ENCODE results near the gene FAM153A.
"Not testable (repeated sequence)": the region's sequence is repeated elsewhere in the genome, so short reads cannot be mapped to it uniquely, and the experiment has no call there.

The FAM153A gene

GRCh38 chr5:177782792-177783633 is at the start of gene FAM153A:
FAM153A (minus strand) TSS chr5:177782899.
- not testable (repeated sequence) for DNase-seq

- DNase-seq = not testable (repeated sequence)
These were observed 49.6 kb upstream of the FAM153A start for GRCh38 chr5:177832287-177832686.

DNA sequence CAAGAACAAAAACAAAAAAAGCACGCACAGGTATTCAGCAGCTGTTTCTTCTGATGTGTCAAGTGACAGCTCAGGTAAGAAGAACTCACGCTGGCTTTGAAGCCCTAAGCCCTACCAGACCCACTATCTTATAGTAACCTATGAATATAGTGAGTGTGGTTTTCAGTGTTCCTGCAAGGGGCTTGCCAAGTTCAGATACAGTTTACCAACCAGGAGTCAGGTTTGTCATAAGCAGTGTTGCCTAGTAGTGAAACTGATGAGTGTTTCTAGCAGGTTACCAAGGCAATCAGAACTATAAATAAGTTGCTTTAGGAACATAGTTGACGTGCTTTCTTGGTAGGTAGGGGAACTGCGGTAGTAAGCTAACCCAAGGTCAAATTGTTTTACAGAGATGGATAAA is 43.4 kb upstream of the FAM153A start:
- DNase-seq = not testable (repeated sequence)

DNA sequence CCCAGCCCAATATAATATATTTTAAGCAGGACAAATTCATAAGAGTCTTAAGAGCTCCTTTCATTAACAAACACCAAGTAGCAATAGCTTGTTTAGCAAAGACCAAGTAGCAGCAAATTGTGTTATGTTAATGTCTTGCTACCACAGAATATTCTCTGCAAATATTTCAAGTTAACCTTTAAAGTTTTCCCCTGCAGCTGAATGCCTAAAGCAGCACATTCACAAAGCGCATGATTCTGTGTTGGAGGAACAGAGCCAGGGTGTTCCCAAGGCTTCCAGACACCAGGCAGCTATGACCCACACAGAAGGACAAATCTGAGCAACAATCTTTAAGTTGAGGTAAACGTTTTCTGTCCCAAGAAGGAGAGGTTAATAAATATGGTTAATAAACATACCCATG is 42.1 kb upstream of the FAM153A start:
- DNase-seq = not testable (repeated sequence)

DNA sequence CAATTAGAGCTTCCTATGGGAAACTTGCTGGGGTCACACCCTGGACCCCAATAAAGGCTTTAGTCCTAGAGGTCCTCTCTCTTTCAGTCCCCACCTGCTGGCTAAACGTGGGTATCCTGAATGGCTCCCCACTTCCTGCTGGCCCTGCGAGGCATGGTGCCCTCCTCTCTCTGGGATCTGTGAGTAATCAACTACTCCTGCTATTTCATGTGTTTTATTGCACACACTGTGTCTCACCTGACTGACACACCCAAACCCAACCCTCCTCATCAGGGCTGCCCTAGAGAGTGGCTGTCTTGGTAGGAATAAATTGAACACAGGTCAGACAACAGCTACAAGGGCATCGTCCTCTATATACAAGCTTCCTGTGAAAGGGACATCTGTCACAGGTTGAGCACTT is 39.8 kb upstream of the FAM153A start:
- DNase-seq = not testable (repeated sequence)

GRCh38 chr5:177819664-177820063 is 37.0 kb upstream of the FAM153A start:
- not testable (repeated sequence) for DNase-seq

DNA sequence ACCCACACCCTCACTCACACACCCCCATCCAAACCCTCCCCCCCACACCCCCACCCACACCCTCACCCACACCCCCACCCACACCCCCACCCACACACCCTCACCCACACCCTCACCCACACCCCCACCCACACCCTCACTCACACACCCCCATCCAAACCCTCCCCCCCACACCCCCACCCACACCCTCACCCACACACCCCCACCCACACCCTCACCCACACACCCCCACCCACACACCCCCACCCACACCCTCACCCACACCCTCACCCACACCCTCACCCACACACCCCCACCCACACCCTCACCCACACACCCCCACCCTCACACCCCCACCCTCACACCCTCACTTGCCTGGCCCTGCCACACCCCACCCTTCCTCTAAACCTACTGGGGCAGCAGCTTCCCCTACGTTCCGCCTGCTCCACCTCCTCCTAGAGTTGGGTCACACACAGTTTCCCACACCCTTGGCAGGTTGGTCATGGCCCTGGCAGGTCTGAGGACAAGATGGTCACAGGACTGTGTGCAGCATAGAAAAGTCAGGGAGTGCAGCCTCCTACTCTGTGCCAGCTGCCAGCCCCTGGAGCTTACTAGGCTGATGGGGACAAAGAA is 30.2 kb upstream of the FAM153A start:
- DNase-seq = not testable (repeated sequence)

DNA sequence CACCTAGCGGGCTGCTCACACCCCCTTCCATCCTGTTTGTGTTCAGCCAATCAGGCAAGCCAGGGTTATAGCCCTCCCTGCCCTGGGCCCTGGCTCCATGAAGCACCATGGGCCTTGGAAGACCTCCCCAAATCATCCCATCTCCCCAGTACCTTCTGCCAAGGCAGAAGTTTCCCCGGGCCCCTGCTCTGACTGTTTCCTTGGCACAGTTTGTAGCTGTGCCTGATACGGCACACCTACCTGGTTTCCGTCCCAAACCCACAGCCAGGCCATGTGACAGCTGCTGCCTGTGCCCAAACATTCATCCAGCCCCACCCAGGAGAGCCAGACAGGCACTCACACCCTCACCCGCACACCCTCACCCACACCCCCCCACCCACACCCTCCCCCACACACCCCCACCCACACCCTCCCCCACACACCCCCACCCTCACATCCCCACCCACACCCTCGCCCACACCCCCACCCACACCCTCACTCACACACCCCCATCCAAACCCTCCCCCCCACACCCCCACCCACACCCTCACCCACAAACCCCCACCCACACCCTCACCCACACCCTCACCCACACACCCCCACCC is 29.6 kb upstream of the FAM153A start:
- DNase-seq = not testable (repeated sequence)

DNA sequence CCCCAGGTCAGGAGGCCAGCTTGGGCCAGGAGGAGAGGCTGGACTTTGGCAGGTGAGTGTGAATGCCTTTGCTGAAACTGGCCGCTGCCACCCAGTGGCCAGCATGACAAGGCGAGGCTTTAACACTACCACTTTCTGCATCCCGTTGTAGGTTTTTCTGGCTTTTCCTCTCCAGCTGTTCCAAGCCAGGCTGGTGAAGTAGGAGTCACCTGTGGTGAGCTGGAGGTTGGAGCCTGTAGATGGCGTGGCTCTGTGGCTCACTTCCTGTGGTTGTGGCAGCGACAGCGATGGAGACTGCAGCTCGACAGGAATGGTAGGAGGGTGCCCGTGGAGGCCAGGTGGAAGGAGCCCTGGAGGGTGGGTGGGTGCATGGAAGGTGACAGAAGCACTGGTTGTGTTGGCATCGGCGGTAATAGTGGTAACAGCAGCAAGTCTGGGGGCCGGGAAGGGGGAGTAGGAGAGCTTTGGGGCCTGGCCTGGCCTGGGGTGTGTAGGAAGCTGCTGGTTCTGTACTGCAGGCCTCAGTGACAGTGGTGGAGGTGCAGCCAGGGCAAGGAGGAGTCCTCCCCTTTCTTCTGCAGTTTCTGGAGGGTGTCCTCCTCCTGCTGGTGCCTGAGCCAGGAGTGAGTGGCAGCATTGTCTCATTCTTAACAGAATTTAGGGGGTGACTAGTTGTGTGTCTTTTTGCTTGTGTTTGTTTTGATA is 26.7 kb upstream of the FAM153A start:
- not testable (repeated sequence) for DNase-seq

- not testable (repeated sequence) for DNase-seq
These were observed 25.7 kb upstream of the FAM153A start for GRCh38 chr5:177808420-177808819.

DNA sequence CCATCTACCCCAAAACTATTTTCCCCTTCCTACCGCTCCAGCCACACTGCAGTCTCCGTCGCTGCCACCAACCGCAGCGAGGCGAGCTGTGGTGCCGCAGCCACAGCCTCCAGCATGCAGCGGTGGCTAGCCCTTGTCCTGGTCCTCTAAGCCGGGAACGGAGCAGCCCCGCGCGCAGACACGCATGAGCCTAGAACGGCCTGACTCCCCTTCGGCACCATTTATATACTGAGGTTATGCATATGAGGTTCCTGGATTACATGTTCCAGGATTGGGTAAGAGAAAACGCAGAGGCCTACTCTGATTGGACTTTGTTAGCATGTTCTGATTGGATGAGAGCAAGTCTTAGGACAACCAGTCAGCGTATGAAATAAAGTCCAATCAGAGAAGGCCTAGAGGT is 24.6 kb upstream of the FAM153A start:
- not testable (repeated sequence) for DNase-seq

GRCh38 chr5:177801427-177801826 is 18.7 kb upstream of the FAM153A start:
- DNase-seq = not testable (repeated sequence)

- DNase-seq = not testable (repeated sequence)
These were observed 15.6 kb upstream of the FAM153A start for GRCh38 chr5:177798237-177798840.

DNA sequence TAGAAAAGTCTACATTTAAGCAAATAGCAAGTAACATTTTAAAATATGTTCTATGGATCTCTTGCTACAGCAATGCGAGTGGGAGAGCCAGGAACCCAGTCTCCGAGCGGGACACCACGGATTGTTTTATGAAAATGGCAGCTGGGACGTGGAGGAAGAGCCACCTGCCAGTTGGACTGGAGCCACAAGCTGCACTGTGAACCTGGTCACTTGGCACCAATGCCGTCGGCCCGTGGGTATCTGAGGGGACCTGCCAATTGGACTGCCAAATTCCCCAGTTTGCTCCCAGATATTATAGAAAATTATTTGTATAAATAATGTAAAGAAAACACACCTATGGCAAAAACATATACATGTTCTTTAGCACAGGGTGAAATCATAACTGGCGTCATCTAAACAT is 10.6 kb upstream of the FAM153A start:
- DNase-seq = not testable (repeated sequence)

DNA sequence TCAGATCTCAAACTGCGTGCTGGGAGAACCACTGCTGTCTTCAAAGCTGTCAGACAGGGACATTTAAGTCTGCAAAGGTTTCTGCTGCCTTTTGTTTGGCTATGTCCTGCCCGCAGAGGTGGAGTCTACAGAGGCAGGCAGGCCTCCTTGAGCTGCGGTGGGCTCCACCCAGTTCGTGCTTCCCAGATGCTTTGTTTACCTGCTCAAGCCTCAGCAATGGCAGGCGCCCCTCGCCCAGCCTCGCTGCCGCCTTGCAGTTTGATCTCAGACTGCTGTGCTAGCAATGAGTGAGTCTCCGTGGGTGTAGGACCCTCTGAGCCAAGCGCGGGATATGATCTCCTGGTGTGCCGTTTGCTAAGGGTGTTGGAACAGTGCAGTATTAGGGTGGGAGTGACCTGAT is 8.9 kb upstream of the FAM153A start:
- DNase-seq = not testable (repeated sequence)

GRCh38 chr5:177782169-177782568 is 530 bp downstream of the FAM153A start:
- not testable (repeated sequence) for DNase-seq

DNA sequence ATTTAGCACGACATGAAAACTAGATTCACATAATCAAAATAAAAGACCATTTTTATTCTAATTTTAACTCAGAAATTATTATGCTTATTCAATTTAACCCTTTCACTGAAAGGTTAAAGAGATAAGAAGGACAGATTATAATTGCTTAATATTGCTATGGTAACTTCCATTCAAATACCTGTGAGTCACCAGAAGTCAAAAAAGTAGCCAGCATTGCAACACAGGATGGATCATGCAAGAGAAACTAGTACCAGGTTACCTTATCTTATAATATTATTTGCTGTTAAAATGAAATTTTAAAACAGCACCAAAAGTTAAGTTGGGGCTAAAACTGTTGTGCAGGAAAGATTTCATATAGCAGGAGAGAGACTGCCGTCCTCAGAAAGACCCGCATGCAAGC is 11.5 kb downstream of the FAM153A start:
- not testable (repeated sequence) for DNase-seq

- not testable (repeated sequence) for DNase-seq
These were observed 12.1 kb downstream of the FAM153A start for GRCh38 chr5:177770646-177771045.

DNA sequence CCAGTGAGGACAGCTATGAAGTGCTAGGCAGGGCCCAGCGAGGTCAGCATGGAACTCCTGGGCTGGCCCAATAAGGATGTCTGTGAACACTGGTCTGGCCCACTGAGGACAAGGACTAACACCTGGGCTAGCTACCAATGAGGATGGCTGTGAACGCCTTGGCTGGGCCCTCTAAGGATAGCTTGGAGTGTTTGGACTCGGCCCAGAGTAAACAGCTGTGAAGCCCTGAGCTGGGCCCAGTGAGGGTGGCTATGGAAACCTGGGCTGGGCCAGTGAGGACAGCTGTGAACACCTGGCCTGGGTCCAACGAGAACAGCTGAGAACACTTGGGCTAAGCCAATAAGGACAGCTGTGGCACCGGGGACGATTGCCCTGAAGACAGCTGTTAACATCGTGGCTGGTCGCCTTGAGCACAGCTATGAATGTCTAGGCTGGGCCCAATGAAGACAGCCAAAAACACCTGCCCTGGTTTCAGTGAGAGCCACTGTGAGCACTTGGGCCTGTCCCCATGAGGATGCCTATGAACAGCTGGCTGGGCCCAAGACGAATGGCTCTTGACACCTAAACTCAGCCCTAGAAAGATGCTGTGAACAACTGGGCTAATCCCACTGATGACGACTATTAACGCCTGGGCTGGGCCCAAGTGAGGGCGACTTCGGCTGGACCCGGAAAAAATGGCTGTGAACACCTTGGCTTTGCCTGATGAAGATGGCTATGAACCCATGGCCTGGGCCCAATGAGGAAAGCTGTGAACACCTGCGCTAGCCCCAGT is 18.8 kb downstream of the FAM153A start:
- not testable (repeated sequence) for DNase-seq

DNA sequence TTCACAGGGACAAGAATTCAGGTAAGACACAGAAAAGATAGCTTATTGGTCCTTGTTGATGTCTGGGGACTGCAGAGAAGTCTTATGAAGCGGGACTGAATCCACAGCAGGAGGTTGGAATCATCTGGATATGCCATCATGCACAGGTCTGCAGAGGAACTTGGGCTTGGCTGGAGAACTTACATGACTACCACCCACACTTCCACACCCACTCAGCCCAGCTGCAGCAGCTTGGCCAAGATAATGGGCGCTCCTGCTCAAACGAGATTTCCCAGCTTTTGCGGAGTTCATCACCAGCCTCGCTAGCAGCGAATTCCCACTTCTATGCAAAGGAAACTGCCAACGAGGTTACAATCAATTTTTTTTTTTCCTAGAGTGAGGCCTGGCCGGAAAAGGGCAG is 21.7 kb downstream of the FAM153A start:
- not testable (repeated sequence) for DNase-seq

GRCh38 chr5:177747354-177747753 is 35.3 kb downstream of the FAM153A start:
- DNase-seq = not testable (repeated sequence)

DNA sequence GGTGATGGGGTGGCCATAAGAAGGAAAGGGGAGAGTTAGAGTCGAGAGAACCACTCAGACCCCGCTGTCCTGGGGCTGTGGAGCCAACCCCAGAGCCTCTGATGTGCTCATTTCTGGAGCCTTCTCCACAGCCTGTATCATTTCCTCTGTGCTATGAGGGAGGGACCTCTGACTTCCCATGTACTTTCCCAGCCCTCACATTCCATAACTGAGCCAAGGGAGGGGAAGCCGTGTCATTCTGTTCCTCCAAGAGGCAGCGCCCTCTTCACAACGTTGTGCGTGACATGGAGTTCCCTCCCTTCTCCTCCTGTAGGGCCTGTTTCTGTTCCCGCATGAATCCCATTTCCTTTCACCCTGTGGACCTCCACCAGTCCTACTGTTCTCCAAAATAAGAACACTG is 57.8 kb downstream of the FAM153A start:
- DNase-seq = not testable (repeated sequence)

Measured in NCI-H2107 (cell line).